Lower lobe of right lung (tissue), 2 donors: ENCODE results near the gene S1PR4. TPM values are rescaled to one million over a fixed set of nuclear protein-coding genes. Genes with fewer than 3 reads are reported as not detected.

Source experiments
- ATAC-seq, 2 donors: fragments of 200-7000 bp; cut with Tn5 transposase; one replicate each; pipeline ENCODE4 v1.9.1; 2020 to 2022; ENCODE audit warnings: mild to moderate bottlenecking in 2 of 2, moderate library complexity in 2 of 2
- DNase-seq: peaks from one replicate; pipeline ENCODE4 v3.0.0-alpha.2; 2020
- H3K27ac ChIP-seq: fragments of 200-600 bp; one replicate; pipeline ENCODE4 v1.8.0; 2022
- H3K27me3 ChIP-seq: fragments of 200-600 bp; one replicate; pipeline ENCODE4 v1.8.0; 2022; ENCODE audit warnings: low read depth
- H3K36me3 ChIP-seq: fragments of 200-600 bp; one replicate; pipeline ENCODE4 v1.8.0; 2022; ENCODE audit warnings: mild to moderate bottlenecking
- H3K4me1 ChIP-seq: fragments of 200-600 bp; one replicate; pipeline ENCODE4 v1.8.0; 2022
- H3K4me3 ChIP-seq: fragments of 200-600 bp; one replicate; pipeline ENCODE4 v1.8.0; 2022; ENCODE audit warnings: mild to moderate bottlenecking
- H3K9me3 ChIP-seq: fragments of 200-600 bp; one replicate; pipeline ENCODE4 v1.8.0; 2022
- intact Hi-C: fragments of 100-400 bp; cut with DNase I; formaldehyde crosslinking; loops from one replicate; pipeline ENCODE4 v1.11.0; 2022
- total RNA-seq: library from RNA; stranded (reverse); fragmentation: NEBNext Ultra II Directional; extraction: Animal tissue kit (Norgen Biotek cat#: 25700); gene quantifications from one replicate; pipeline ENCODE4 v1.2.1, GENCODE V29; 2021
- TF ChIP-seq, protein P1 (sequence below): fragments of 200-600 bp; IDR thresholded peaks from one replicate; pipeline ENCODE4 v1.8.0; 2022; ENCODE audit warnings: antibody characterized with exemption, mild to moderate bottlenecking
- donor health status: DM: no; HTN: yes; CAD: no; lungs with severe emphysema.

S1PR4 gene
- total RNA-seq, 1 donor from 2014 or later: 35.7 TPM

DNA sequence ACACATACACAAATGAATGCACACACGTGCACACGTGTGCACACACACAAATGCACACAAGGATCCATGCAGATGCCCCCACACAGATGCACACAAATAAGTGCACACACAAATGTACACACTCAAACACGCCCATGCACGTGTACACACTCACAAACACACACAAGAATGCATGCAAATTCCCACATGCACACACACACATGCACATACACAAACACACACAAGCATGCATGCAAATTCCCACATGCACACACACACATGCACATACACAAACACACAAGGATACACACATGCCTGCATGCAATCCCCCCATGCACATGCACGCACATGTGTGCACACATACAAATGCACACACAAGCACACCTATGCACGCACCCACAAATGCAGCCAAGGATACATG lies 29.5 kb upstream of the S1PR4 start:
- no peaks in the 10 kb centered on the region for H3K9me3 ChIP-seq
- DNase-seq (no peak), ATAC-seq (no peak)
- H3K36me3 ChIP-seq: peaks cover 23% of the 10 kb centered on the region
- TF ChIP-seq, protein P1, sequence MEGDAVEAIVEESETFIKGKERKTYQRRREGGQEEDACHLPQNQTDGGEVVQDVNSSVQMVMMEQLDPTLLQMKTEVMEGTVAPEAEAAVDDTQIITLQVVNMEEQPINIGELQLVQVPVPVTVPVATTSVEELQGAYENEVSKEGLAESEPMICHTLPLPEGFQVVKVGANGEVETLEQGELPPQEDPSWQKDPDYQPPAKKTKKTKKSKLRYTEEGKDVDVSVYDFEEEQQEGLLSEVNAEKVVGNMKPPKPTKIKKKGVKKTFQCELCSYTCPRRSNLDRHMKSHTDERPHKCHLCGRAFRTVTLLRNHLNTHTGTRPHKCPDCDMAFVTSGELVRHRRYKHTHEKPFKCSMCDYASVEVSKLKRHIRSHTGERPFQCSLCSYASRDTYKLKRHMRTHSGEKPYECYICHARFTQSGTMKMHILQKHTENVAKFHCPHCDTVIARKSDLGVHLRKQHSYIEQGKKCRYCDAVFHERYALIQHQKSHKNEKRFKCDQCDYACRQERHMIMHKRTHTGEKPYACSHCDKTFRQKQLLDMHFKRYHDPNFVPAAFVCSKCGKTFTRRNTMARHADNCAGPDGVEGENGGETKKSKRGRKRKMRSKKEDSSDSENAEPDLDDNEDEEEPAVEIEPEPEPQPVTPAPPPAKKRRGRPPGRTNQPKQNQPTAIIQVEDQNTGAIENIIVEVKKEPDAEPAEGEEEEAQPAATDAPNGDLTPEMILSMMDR: no peak
- H3K4me3 ChIP-seq: no peak overlapping the region
- peaks cover 6% of the 10 kb centered on the region for H3K4me1 ChIP-seq
- H3K27ac ChIP-seq: no peak overlapping the region
- intact Hi-C loops: no loop called here
- H3K27me3 ChIP-seq: no peaks in the 10 kb centered on the region

DNA sequence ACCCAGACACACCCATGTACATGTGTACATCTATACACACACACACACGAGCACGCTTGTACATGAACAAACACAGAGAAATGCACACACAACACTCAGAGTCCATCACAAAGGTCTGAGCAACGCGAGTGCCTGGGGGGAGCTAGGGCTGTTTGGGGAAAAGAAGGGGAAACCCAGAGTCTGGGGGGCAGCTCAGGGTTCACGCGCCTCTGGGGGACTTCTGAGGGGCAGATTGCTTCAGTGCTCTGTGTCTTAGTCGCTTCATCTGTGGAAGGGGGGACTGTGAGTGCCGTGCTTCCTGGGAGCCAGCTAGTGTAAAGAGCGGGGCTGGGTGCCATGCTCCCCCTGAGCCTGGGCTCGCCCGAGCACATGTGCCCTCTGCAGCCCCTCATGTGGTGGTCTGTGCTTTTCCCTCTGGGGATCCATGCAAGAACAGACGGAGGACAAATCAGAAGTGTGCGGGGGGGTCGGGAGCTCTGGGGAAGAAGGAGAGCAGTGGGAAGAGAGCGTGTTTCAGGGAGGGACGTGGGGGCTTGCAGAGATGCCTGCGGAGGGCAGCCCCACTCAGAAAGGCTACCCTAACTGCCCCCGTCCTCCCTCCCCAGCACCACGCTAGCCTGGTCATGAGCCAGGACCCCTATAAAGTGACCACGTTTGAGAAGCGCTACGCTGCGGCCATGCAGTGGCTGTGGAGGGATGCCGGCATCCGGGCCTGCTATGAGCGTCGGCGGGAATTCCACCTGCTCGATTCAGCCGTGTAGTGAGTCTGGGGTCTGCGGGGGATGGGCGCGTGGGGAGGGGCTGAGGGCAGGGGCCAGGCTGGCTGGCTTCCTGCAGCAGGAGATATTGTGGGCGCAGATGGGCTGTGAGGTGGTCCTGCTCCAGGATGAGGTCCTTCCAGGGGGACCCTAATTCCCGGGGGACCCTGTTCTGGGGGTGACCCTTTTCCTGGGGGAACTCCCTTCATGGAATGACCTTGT lies 28.8 kb upstream of the S1PR4 start:
- no peak overlapping the region for H3K27ac ChIP-seq
- no peaks in the 10 kb centered on the region for H3K9me3 ChIP-seq
- ATAC-seq: no peak
- intact Hi-C loops: no loop called here
- no peak overlapping the region for H3K4me3 ChIP-seq
- H3K4me1 ChIP-seq: peaks cover 7% of the 10 kb centered on the region
- H3K27me3 ChIP-seq: no peaks in the 10 kb centered on the region
- TF ChIP-seq, protein P1: no peak
- H3K36me3 ChIP-seq: peaks cover 23% of the 10 kb centered on the region
- DNase-seq: no peak

DNA sequence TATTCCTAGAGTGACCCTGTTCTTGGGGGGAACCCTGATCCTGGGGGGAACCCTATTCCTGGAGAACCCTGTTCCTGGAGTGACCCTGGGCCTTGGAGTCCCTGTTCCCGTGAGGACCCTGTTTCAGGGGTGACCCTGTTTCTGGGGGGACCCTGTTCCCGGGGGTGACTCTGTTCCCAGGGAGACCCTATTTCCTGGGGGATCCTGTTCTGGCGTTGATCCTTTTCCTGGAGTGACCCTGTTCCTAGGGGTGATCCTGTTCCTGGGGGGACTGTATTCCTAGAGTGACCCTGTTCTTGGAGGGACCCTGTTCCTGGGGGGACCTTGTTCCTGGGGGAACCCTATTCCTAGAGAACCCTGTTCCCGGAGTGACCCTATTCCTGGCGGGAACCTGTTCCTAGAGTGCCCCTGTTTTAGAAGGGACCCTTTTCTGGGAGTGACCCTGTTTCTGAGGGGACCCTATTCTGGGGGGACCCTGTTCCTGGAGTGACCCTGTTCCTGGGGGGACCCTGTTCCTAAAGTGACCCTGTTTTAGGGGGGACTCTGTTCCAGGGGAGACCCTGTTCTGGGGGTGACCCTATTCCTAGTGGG lies 27.7 kb upstream of the S1PR4 start:
- peaks cover 23% of the 10 kb centered on the region for H3K36me3 ChIP-seq
- no peaks in the 10 kb centered on the region for H3K9me3 ChIP-seq
- ATAC-seq (no peak), DNase-seq (no peak)
- H3K4me1 ChIP-seq: peaks cover 17% of the 10 kb centered on the region
- no peak overlapping the region for H3K27ac ChIP-seq
- intact Hi-C loops: no loop called here
- no peak overlapping the region for H3K4me3 ChIP-seq
- H3K27me3 ChIP-seq: no peaks in the 10 kb centered on the region
- TF ChIP-seq, protein P1: no peak

DNA sequence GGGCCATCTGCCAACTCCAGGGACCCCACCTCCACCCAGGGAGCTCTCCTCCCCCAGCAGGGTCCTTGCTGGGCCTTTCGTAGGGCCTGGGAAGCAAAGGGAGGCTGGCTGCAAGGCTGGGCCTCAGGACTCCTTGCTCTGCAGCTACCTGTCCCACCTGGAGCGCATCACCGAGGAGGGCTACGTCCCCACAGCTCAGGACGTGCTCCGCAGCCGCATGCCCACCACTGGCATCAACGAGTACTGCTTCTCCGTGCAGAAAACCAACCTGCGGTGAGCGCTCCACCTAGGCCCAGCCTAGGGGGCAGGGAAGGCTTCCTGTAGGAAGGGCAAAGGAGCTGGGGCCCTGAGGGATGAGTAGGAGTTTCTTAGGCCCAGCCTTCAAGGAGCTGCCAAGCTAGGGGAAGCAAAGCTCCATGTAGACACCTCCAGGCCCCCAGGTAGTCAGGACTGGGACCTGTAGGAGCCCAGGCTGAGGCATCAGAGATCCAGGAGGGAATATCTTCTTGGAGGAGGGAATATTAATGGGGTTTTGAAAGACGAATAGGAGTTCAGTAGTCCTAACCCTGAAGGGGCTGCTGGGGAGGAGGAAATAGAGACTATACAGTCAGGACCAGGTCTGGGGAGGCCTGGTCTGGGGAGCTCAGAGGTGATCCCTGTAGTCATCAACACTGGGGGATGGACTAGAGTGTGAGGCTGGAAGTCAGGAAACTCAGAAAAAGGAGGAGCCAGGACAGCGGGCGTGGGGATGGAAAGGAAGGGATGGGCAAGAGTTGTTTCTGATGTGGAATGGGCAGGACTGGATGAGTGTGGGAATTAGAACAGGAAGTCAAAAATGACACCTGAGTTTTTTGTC lies 26.8 kb upstream of the S1PR4 start:
- peaks cover 23% of the 10 kb centered on the region for H3K36me3 ChIP-seq
- no peak overlapping the region for H3K4me3 ChIP-seq
- intact Hi-C loops: no loop called here
- no peaks in the 10 kb centered on the region for H3K27me3 ChIP-seq
- H3K27ac ChIP-seq: no peak overlapping the region
- no peak for DNase-seq
- TF ChIP-seq, protein P1: no peak
- peaks cover 12% of the 10 kb centered on the region for H3K4me1 ChIP-seq
- ATAC-seq: no peak
- H3K9me3 ChIP-seq: no peaks in the 10 kb centered on the region

DNA sequence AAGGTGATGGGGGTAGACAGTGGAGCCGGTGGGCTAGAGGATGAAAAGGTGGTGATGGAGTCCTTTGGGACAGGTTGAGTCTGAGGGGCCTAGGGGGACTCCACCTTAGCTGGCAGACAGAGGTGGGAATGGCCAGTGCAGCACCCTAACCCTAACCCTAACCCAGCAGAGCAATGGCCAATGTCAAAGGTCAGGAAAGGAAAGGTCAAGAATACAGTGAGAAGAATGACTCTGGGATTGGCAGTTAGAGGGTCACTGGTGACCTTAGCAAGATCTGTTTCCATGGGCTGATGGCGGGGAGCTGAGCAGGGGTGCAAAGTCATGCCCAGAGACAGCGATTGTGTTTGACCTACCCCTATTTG lies 26.2 kb upstream of the S1PR4 start:
- no peaks in the 10 kb centered on the region for H3K27me3 ChIP-seq
- H3K4me3 ChIP-seq: no peak overlapping the region
- peaks cover 26% of the 10 kb centered on the region for H3K36me3 ChIP-seq
- TF ChIP-seq, protein P1: no peak
- peaks cover 12% of the 10 kb centered on the region for H3K4me1 ChIP-seq
- intact Hi-C loops: no loop called here
- ATAC-seq (no peak), DNase-seq (no peak)
- H3K27ac ChIP-seq: no peak overlapping the region
- no peaks in the 10 kb centered on the region for H3K9me3 ChIP-seq
